K562 (cell line): ENCODE results near the gene ICAM3. TPM values are rescaled to one million over a fixed set of nuclear protein-coding genes. Genes with fewer than 3 reads are reported as not detected.

Source experiments
- BCL6 ChIP-seq: fragments of 250-450 bp; sonication (Bioruptor Pico); IDR thresholded peaks from 2 replicates; pipeline ENCODE4 v1.4.0; 2020
- C11orf30 ChIP-seq: fragments of 450-650 bp; IDR thresholded peaks from 2 replicates; pipeline ENCODE4 v1.6.1; 2016; ENCODE audit warnings: low read depth, mild to moderate bottlenecking
- CREM ChIP-seq: IDR thresholded peaks from 2 replicates; pipeline ENCODE4 v1.6.1; 2014; ENCODE audit warnings: antibody characterized with exemption, low read depth
- HDAC3 ChIP-seq: fragments of 450-650 bp; IDR thresholded peaks from 2 replicates; pipeline ENCODE4 v1.6.1; 2018; ENCODE audit warnings: borderline replicate concordance, mild to moderate bottlenecking, moderate library complexity; ENCODE audit not compliant: partially characterized antibody
- HEY1 ChIP-seq: fragments of 250-450 bp; sonication (Bioruptor Pico); IDR thresholded peaks from 2 replicates; pipeline ENCODE4 v1.5.0; 2020; ENCODE audit warnings: mild to moderate bottlenecking, moderate library complexity, borderline replicate concordance
- KLF10 ChIP-seq: fragments of 250-450 bp; sonication (Bioruptor Pico); IDR thresholded peaks from 2 replicates; pipeline ENCODE4 v1.6.1; 2021; ENCODE audit warnings: matching md5 sums
- MAZ ChIP-seq, 2 experiments: fragments of 450-650 bp in 1 of 2; sonication (generic) in 1 of 2; formaldehyde crosslinking; IDR thresholded peaks in 1 of 2; conservative IDR thresholded peaks in 1 of 2; 2 replicates each; pipeline versions ENCODE4 v1.4.0 to v1.5.0; 2020; ENCODE audit warnings: mild to moderate bottlenecking in 1 of 2, missing genetic modification reagents in 1 of 2
- MXI1 ChIP-seq: IDR thresholded peaks from 2 replicates; pipeline ENCODE4 v1.6.1; 2011; ENCODE audit warnings: low read depth, mild to moderate bottlenecking, improper control_type of control experiment, low read length
- PHF8 ChIP-seq: fragments of 200-600 bp; sonication (generic); IDR thresholded peaks from 2 replicates; pipeline ENCODE4 v1.6.1; 2012; ENCODE audit warnings: mixed run types, mild to moderate bottlenecking, inconsistent platforms, low read length, moderate library complexity, borderline replicate concordance
- RBM22 ChIP-seq: fragments of 200-400 bp; formaldehyde crosslinking; IDR thresholded peaks from 2 replicates; pipeline ENCODE4 v1.6.1; 2018; ENCODE audit warnings: low read length, low read depth; ENCODE audit not compliant: poor library complexity, severe bottlenecking
- STAT5B ChIP-seq: fragments of 250-450 bp; sonication (Bioruptor Pico); IDR thresholded peaks from 2 replicates; pipeline ENCODE4 v1.8.0; 2021; ENCODE audit warnings: mild to moderate bottlenecking, inconsistent platforms
- XRCC4 ChIP-seq: IDR thresholded peaks from one replicate; pipeline ENCODE4 v1.6.1; 2011; ENCODE audit not compliant: insufficient read depth, insufficient read length; ENCODE audit errors: extremely low read depth
- ZBTB7A ChIP-seq: IDR thresholded peaks from 2 replicates; pipeline ENCODE4 v1.6.1; 2011; ENCODE audit warnings: low read depth, mild to moderate bottlenecking, low read length, moderate library complexity, borderline replicate concordance; ENCODE audit not compliant: control insufficient read depth
- ZNF134 ChIP-seq: fragments of 250-450 bp; sonication (Bioruptor Pico); conservative IDR thresholded peaks from 2 replicates; pipeline ENCODE4 v1.4.0; 2020
- polyA plus RNA-seq, 8 experiments: library from polyadenylated mRNA; depleted of rRNA in 4 of 8; stranded (reverse) in 5 of 8; unstranded in 3 of 8; fragments of >200 nt; fragmentation: Nextera tagmentation in 2 of 8; fragmentation: Illumina TruSeq in 1 of 8; extraction: Ambion mirVana in 2 of 8; extraction: Trizol in 1 of 8; gene quantifications; 2 replicates each; pipeline versions ENCODE4 v1.2.1 to v1.2.3, GENCODE V29; 2011 to 2014; ENCODE audit warnings: inconsistent platforms in 1 of 8, missing spikeins in 1 of 8
- total RNA-seq, 7 experiments: library from RNA; depleted of rRNA in 6 of 7; stranded (reverse); fragments of >200 nt in 6 of 7; fragmentation: Illumina TruSeq in 2 of 7; extraction: Trizol in 2 of 7; gene quantifications; 2 replicates each; pipeline versions ENCODE4 v1.2.1 to v1.2.3, GENCODE V29; 2011 to 2021; ENCODE audit warnings: low replicate concordance in 1 of 7
- TF ChIP-seq, protein P1 (sequence below): fragments of 200-800 bp; sonication (Bioruptor generic); IDR thresholded peaks from 2 replicates; pipeline ENCODE4 v1.6.1; 2017; ENCODE audit warnings: missing genetic modification characterization, missing compliant biosample characterization
- TF ChIP-seq, protein P2 (sequence below): fragments of 250-450 bp; sonication (Bioruptor Pico); IDR thresholded peaks from 2 replicates; pipeline ENCODE4 v1.5.0; 2021
- TF ChIP-seq, protein P3 (sequence below): sonication (generic); formaldehyde crosslinking; IDR thresholded peaks from 2 replicates; pipeline ENCODE4 v1.8.0; 2022; ENCODE audit warnings: mild to moderate bottlenecking, low read depth, missing genetic modification reagents
- TF ChIP-seq, protein P4 (sequence below): fragments of 250-450 bp; sonication (Bioruptor Pico); IDR thresholded peaks from 2 replicates; pipeline ENCODE4 v1.5.0; 2021; ENCODE audit warnings: mild to moderate bottlenecking, borderline replicate concordance
- TF ChIP-seq, protein P5 (sequence below), 3 experiments: fragments of 200-800 bp in 1 of 3; sonication (Bioruptor generic) in 1 of 3; sonication (generic) in 1 of 3; formaldehyde crosslinking in 1 of 3; IDR thresholded peaks; 2 replicates each; pipeline versions ENCODE4 v1.6.1 to v1.8.0; 2016 to 2022; ENCODE audit warnings: mild to moderate bottlenecking in 2 of 3, missing compliant biosample characterization in 2 of 3, missing genetic modification characterization in 2 of 3, missing genetic modification reagents in 1 of 3

Gene ICAM3
- total and polyA plus RNA-seq, 9 of the 15 experiments (the other 6 are each of a cell fraction or from before 2014, with no cell fraction given): 6.5 to 39.5 (median 24.2) TPM

DNA sequence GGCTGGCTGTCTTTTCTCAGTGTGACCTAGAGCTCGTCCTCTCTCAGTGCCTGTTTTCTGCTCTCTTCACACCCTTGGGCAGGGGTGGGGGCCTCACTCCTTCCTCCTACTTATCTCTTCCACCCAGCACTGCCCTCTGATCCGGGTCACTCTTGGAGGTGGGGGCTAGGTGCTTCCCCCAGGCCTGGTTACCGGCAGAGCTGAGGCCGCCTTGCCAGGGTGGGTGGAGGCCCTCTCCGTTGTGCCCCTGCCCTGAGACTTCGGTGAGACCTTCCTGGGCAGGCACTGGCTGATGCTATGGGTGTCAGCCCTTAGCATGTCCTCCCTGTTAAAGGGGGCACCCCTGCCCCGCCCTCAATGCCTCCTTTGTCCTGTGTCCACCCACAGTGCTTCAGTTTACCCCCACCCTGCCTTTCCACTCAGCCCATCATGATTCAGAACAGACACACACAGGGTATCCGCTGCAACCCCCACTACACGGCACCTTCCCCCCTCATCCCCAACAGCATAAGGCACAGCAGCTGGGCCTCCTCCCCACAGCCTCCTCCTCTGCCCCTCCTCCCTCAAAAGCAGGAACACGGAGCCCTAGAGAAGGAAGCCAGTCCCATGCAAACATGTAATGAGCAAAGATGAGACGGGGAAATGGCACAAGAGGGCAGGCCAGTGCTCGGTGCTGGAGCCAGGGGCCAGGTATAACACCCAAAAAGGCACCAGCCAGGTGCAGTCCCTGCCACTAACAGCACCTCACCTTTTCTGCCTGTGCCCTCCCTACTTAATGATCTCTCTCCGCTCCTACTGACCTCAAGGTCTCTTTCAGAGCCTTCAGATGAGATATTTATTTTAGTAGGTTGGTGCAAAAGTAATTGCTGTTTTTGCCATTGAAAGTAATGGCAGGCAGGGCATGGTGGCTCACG, 39.6 kb downstream of the ICAM3 start (continued):
- TF ChIP-seq, protein P1, sequence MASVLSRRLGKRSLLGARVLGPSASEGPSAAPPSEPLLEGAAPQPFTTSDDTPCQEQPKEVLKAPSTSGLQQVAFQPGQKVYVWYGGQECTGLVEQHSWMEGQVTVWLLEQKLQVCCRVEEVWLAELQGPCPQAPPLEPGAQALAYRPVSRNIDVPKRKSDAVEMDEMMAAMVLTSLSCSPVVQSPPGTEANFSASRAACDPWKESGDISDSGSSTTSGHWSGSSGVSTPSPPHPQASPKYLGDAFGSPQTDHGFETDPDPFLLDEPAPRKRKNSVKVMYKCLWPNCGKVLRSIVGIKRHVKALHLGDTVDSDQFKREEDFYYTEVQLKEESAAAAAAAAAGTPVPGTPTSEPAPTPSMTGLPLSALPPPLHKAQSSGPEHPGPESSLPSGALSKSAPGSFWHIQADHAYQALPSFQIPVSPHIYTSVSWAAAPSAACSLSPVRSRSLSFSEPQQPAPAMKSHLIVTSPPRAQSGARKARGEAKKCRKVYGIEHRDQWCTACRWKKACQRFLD: peak; percentile 71; the same call in 1 of the 2 replicates
- TF ChIP-seq RBM22 (no peak), ZBTB7A (peak; percentile 84), ZNF134 (CRISPR knock-in tag) (no peak), MXI1 (0 out of 2 replicates have a peak, but pooled peaks have one; percentile 1), BCL6 (no peak), HDAC3 (no peak), C11orf30 (no peak), CREM (peak; percentile 46), MAZ (CRISPR knock-in tag; conservative IDR thresholded peaks at IDR 0.05 in 1 of 2, IDR thresholded peaks at IDR 0.05 in 1 of 2) (peak; percentile 98 to 100), PHF8 (peak; percentile 43; the same call in 1 of the 2 replicates), STAT5B (CRISPR knock-in tag) (no peak), HEY1 (CRISPR knock-in tag) (no peak), XRCC4 (no peak), KLF10 (no peak)
- TF ChIP-seq, protein P2, sequence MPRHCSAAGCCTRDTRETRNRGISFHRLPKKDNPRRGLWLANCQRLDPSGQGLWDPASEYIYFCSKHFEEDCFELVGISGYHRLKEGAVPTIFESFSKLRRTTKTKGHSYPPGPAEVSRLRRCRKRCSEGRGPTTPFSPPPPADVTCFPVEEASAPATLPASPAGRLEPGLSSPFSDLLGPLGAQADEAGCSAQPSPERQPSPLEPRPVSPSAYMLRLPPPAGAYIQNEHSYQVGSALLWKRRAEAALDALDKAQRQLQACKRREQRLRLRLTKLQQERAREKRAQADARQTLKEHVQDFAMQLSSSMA (CRISPR knock-in tag): 0 out of 2 replicates have a peak, but pooled peaks have one; percentile 36
- TF ChIP-seq, protein P3, sequence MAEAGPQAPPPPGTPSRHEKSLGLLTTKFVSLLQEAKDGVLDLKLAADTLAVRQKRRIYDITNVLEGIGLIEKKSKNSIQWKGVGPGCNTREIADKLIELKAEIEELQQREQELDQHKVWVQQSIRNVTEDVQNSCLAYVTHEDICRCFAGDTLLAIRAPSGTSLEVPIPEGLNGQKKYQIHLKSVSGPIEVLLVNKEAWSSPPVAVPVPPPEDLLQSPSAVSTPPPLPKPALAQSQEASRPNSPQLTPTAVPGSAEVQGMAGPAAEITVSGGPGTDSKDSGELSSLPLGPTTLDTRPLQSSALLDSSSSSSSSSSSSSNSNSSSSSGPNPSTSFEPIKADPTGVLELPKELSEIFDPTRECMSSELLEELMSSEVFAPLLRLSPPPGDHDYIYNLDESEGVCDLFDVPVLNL: no peak
- TF ChIP-seq, protein P4, sequence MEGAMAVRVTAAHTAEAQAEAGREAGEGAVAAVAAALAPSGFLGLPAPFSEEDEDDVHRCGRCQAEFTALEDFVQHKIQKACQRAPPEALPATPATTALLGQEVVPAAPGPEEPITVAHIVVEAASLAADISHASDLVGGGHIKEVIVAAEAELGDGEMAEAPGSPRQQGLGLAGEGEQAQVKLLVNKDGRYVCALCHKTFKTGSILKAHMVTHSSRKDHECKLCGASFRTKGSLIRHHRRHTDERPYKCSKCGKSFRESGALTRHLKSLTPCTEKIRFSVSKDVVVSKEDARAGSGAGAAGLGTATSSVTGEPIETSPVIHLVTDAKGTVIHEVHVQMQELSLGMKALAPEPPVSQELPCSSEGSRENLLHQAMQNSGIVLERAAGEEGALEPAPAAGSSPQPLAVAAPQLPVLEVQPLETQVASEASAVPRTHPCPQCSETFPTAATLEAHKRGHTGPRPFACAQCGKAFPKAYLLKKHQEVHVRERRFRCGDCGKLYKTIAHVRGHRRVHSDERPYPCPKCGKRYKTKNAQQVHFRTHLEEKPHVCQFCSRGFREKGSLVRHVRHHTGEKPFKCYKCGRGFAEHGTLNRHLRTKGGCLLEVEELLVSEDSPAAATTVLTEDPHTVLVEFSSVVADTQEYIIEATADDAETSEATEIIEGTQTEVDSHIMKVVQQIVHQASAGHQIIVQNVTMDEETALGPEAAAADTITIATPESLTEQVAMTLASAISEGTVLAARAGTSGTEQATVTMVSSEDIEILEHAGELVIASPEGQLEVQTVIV (CRISPR knock-in tag): no peak
- TF ChIP-seq, protein P5, sequence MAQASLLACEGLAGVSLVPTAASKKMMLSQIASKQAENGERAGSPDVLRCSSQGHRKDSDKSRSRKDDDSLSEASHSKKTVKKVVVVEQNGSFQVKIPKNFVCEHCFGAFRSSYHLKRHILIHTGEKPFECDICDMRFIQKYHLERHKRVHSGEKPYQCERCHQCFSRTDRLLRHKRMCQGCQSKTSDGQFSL (CRISPR knock-in tag; IDR thresholded peaks at IDR 0.05): peak; percentile 92
- TF ChIP-seq, protein P5 (tag; IDR thresholded peaks at IDR 0.05): 0 out of 4 replicates have a peak, but pooled peaks of 1 of the 2 experiments have one; percentile 54
